Effector memory CD4-positive, alpha-beta T cell (primary cell): Measurements from ENCODE around the gene ATP2B3.
"Not testable (repeated sequence)": the region's sequence is repeated elsewhere in the genome, so short reads cannot be mapped to it uniquely, and the experiment has no call there.

Source experiments
- DNase-seq, 3 donors: peaks; one replicate each; pipeline ENCODE4 v3.0.0-alpha.2; 2020
- H3K27ac ChIP-seq: 2 replicates; pipeline ENCODE4 v1.7.0; 2013; ENCODE audit warnings: mild to moderate bottlenecking, low read length, moderate library complexity; ENCODE audit not compliant: insufficient read depth, poor library complexity, severe bottlenecking
- H3K27me3 ChIP-seq: replicated peaks from 2 replicates; pipeline ENCODE4 v1.7.0; 2013; ENCODE audit warnings: mild to moderate bottlenecking, low read length; ENCODE audit not compliant: insufficient read depth, control insufficient read depth, poor library complexity, severe bottlenecking
- H3K36me3 ChIP-seq: 2 replicates; pipeline ENCODE4 v1.7.0; 2013; ENCODE audit warnings: mild to moderate bottlenecking, low read length, moderate library complexity; ENCODE audit not compliant: control insufficient read depth, insufficient read depth
- H3K4me1 ChIP-seq: 2 replicates; pipeline ENCODE4 v1.7.0; 2013; ENCODE audit warnings: low read length, mild to moderate bottlenecking; ENCODE audit not compliant: control insufficient read depth, insufficient read depth, poor library complexity, severe bottlenecking
- H3K4me3 ChIP-seq: 2 replicates; pipeline ENCODE4 v1.7.0; 2013; ENCODE audit warnings: low read length, low read depth, mild to moderate bottlenecking; ENCODE audit not compliant: insufficient read depth, poor library complexity, severe bottlenecking
- H3K9me3 ChIP-seq: 2 replicates; pipeline ENCODE4 v1.7.0; 2013; ENCODE audit warnings: mild to moderate bottlenecking, low read length, moderate library complexity; ENCODE audit not compliant: control insufficient read depth

The ATP2B3 gene

DNA sequence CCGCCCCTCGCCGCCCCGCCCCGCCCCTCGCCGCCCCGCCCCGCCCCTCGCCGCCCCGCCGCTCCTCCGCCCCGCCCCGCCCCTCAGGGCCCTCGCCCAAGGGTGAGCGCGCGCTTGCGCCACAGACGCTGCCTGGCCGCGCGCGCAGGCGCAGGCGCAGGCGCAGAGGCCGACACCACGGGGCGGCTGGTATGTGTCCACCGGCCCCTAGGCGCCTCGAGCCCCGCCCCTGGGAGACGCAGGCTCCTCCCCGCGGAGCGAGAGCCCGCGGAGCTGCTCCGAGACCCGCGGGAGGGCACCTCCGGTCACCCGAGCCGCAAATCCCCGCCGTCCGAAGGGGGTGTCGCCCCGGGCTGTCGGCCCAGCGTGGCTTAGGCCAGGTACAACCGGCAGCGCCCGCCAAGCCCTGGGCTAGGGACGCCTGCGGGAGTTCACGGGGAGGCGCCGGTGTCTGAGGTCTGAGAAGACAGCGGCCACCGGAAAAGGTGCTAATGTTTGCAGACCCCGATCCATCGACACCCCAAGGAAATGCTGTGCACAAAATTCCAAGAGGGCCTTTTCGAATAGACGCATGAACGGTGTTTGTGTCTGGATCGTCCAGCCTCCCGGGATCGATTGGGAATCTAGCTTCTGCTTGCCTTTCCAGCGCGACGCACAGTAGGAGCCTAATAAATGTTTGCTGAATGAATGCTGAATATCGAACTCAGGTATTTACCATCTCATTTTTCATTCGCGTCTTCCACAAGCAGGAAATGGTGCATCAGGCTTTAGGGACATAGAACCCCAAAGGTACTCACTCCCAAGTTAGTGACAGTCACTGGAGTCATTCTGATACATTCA, 82.0 kb downstream of the ATP2B3 start:
- H3K36me3 ChIP-seq: peaks cover 9% of the 10 kb centered on the region
- H3K4me1 ChIP-seq: peaks cover 11% of the 10 kb centered on the region
- H3K27ac ChIP-seq: peak overlapping the region; percentile 66

DNA sequence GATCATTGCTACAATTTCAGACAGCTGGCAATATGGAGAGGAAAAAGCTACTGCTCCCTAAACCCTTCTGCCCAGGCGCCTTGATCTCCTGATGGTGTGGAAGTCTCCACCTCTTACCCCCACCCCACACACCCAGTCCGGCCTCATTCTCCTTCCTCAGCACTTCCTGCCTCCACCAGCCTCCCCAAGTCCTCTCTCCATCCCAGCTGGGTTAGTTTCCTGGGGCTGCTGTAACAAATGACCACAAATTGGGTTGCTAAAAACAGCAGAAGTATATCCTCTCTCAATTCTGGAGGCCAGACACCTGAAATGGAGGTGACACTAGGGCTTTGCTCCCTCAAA, 82.6 kb downstream of the ATP2B3 start:
- peak overlapping the region; percentile 65 for H3K4me3 ChIP-seq
- no peaks in the 10 kb centered on the region for H3K27me3 ChIP-seq
- DNase-seq: no peak
- H3K27ac ChIP-seq: no peak overlapping the region
- H3K9me3 ChIP-seq: no peaks in the 10 kb centered on the region
- H3K4me1 ChIP-seq: peaks cover 11% of the 10 kb centered on the region
- H3K36me3 ChIP-seq: peaks cover 5% of the 10 kb centered on the region

More for the DNA sequence above, 82.0 kb downstream of the ATP2B3 start:
- no peaks in the 10 kb centered on the region for H3K27me3 ChIP-seq
- peak overlapping the region; percentile 65 for H3K4me3 ChIP-seq
- peak; percentile 76 to 83 (median 81) for DNase-seq
- no peaks in the 10 kb centered on the region for H3K9me3 ChIP-seq

DNA sequence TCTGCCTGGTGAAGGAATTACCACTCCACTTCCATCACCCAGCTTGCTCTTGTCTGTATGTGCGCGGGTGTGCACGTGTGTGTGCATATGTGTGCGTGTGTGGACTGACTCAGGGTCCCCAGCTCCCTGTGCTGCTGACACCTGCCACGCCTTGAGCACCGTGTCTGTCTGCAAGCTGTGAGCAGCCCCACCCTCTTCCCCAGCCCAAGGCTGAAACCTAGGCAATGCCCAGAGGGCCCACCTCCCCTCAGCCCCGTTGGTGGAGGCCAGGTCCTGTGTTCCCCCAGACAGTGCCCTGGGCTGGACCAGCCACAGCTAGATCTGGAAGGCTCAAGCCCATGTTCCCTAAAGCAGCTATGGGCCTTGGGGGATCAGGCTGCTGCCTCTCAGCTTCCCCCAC, 83.5 kb downstream of the ATP2B3 start:
- Histone ChIP-seq H3K9me3 (no peaks in the 10 kb centered on the region), H3K27me3 (no peaks in the 10 kb centered on the region), H3K36me3 (no peaks in the 10 kb centered on the region), H3K4me1 (peaks cover 11% of the 10 kb centered on the region), H3K27ac (no peak overlapping the region), H3K4me3 (no peak overlapping the region)
- DNase-seq: no peak

DNA sequence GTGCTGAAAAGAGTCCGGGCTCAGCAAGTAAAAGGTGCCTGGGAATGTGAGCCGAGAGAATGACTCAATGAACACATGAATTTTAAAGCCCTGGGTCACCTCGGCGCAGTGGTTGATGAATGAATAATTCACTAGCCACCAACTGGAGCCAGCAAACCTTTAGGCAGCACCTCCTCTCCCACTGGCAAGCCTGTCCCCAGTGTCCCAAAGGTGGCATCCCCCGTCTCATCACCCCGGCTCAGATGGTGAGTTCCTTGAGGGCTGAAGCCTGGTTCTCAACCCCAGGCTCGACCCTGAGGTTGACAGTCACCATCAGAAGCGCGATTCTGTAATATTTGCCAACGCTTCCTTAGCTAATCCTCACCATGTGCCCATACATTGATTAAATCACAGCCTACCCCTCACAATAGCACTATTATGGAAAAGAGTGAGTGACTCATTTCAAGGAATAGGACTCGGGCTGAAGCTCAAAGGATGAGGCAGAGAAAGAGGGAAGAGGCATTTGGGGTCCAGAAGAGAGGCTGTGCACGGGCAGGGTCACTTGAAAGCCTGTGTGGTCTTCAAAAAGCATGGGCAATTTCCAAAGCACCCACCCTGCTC, 84.2 kb downstream of the ATP2B3 start:
- H3K27me3 ChIP-seq: no peaks in the 10 kb centered on the region
- H3K36me3 ChIP-seq: no peaks in the 10 kb centered on the region
- DNase-seq: no peak
- H3K9me3 ChIP-seq: no peaks in the 10 kb centered on the region
- peaks cover 11% of the 10 kb centered on the region for H3K4me1 ChIP-seq
- no peak overlapping the region for H3K27ac ChIP-seq
- no peak overlapping the region for H3K4me3 ChIP-seq

DNA sequence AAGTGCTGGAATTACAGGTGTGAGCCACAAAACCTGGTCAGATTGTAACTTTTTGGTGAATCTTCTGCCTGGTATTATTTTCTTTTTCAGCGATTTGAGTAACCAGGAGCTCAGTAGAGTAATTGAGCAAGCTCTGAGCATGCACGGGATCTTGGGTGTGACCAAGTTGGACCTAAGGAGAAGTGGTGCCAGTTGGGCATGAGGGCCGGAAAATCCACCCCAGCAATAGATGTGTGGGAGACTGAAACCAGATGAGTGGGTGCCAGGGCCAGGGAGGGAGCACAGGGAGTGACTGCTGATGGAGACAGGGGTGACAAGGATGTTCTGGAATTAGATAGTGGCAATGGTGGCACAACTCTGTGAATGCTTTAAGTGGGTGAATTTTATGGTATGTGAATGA, 85.2 kb downstream of the ATP2B3 start:
- Histone ChIP-seq H3K4me1 (peaks cover 11% of the 10 kb centered on the region), H3K4me3 (no peak overlapping the region), H3K27ac (no peak overlapping the region), H3K27me3 (no peaks in the 10 kb centered on the region), H3K9me3 (no peaks in the 10 kb centered on the region), H3K36me3 (no peaks in the 10 kb centered on the region)
- DNase-seq: no peak

DNA sequence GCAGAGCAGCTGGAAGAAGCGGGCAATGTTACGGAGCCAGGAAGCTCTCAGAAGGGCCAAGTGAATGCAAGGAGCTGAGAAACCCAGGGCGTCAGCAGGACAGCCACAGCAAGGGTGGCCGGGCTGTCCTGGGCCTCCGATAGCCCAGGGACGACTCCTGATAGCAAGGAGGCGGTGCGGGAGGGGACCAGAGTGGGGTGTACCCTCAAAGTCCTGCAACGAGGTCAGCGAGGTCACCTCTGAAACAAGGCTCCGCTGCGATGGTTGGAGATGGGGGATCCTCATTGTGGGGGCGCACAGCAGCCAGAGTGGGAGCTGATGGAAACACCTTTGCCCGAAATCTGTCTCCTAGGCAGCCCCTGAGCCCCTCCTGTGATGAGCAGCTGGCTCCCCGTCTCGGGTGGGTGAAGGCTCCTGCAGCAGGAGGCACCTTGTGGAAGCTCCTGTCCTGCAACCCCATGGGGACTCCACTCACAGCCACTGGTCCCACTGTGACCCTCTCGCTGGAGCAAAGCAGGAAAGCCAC, 85.8 kb downstream of the ATP2B3 start:
- Histone ChIP-seq H3K9me3 (no peaks in the 10 kb centered on the region), H3K36me3 (no peaks in the 10 kb centered on the region), H3K27me3 (no peaks in the 10 kb centered on the region), H3K4me1 (peaks cover 8% of the 10 kb centered on the region), H3K4me3 (no peak overlapping the region), H3K27ac (no peak overlapping the region)
- DNase-seq: no peak

DNA sequence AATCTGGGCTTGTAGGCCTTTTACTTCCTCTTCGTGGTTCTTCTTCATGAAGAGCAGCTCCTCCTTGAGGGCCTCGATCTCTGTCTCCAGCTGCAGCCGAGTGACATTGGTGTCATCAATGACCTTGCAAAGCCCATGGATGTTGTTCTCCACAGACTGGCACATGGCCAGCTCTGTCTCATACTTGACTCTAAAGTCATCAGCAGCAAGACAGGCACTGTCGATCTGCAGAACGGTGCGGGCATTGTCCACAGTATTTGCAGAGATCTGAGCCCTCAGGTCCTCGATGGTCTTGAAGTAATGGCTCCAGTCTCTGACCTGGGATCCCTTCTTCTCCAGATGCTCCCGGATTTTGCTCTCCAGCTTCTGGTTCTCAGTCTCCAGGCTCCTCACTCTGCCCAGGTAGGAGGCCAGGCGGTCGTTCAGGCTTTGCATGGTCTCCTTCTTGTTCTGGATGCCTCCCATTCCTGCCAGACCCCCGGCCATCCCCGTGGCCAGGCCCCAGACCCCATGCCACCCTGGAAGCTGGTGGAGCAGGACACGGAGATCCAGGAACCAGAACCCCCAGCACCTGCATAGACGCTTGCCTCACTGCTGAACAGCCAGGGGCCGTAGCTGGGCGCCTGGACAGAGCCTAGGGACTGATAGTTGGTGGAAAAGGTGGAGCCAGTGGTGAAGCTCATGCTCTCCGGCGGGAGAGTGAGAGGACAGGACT, 87.4 kb downstream of the ATP2B3 start:
- not testable (repeated sequence) for H3K27ac ChIP-seq, H3K4me3 ChIP-seq, H3K4me1 ChIP-seq, H3K9me3 ChIP-seq, H3K27me3 ChIP-seq, DNase-seq, H3K36me3 ChIP-seq

DNA sequence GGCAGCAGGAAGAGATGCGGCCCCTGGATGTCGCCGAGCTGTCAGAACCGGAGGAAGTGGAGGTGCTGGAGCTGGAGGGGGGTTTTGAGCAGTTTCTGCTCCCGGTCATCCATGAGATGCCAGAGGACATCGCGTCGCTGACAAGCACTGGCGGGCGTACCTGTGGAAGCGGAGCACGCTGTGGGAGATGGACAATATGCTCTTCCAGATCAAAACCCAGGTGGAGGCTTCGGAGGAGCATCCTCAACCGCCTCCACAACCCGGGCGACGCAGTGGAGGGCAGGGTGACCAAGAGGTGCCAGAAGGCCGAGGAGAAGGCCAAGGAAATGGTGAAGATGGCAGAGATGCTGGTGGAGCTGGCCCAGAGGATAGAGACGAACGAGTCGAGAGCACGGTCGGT, 89.1 kb downstream of the ATP2B3 start:
- H3K36me3 ChIP-seq: no peaks in the 10 kb centered on the region
- DNase-seq: no peak
- no peaks in the 10 kb centered on the region for H3K4me1 ChIP-seq
- no peaks in the 10 kb centered on the region for H3K27me3 ChIP-seq
- no peaks in the 10 kb centered on the region for H3K9me3 ChIP-seq
- H3K4me3 ChIP-seq: no peak overlapping the region
- no peak overlapping the region for H3K27ac ChIP-seq

DNA sequence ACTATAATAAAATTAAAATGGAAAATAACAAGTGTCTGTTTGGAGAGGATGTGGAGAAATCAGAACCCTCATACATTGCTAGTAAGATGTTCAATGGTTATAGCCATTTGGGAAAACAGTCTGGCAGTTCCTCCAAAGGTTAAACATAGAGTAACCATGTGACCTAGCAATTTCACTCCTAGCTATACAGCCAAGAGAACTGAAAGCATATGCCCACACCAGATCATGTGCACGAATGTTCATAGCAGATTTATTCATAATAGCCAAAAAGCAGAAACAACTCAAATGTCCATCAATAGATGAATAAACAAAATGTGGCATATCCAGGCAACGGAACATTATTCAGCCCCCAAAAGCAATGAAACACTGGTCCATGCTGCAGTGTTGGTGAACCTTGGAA, 90.9 kb downstream of the ATP2B3 start:
- Histone ChIP-seq H3K4me1 (no peaks in the 10 kb centered on the region), H3K27ac (no peak overlapping the region), H3K4me3 (no peak overlapping the region), H3K27me3 (no peaks in the 10 kb centered on the region), H3K9me3 (no peaks in the 10 kb centered on the region), H3K36me3 (no peaks in the 10 kb centered on the region)
- no peak for DNase-seq

DNA sequence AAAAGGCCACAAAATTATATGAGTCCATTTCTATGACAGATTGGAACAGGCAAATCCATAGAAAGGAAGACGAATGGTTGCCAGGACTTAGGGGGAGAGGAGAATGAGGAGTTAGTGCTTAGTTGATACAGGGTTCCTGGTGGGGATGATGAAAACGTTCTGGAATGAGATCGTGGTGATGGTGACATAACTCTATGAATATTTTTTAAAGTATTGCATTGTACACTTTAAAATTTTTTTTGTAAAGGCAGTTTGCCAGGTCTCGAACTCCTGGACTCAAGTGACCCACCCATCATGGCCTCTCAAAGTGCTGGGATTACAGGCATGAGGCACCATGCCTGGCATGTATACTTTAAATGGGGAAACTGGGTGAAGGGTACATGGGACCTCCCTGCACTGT, 91.4 kb downstream of the ATP2B3 start:
- no peak overlapping the region for H3K4me3 ChIP-seq
- no peaks in the 10 kb centered on the region for H3K9me3 ChIP-seq
- no peaks in the 10 kb centered on the region for H3K4me1 ChIP-seq
- no peaks in the 10 kb centered on the region for H3K27me3 ChIP-seq
- no peaks in the 10 kb centered on the region for H3K36me3 ChIP-seq
- no peak overlapping the region for H3K27ac ChIP-seq
- no peak for DNase-seq
